ENCODE data around the gene PRPF39. TPM values are rescaled to one million over a fixed set of nuclear protein-coding genes. Genes with fewer than 3 reads are reported as not detected.

Gene PRPF39
- polyA plus RNA-seq, 1 of the 3 experiments (the other 2 are of a cell fraction), result 14.6 TPM

- no peaks in the 10 kb centered on the region for H3K9me2 ChIP-seq
- H3K9ac ChIP-seq, result no peak overlapping the region
- 87% methylated on average over 3 of the region's 3 CpGs for WGBS (ENCODE audit: low lambda C conversion rate)
- no peaks in the 10 kb centered on the region for H3K79me2 ChIP-seq (ENCODE audit: insufficient read depth)
- no peak overlapping the region for H3K4me3 ChIP-seq (ENCODE audit: low read depth in 2 of 2, low read length in 1 of 2)
- H3K9me3 ChIP-seq, result no peaks in the 10 kb centered on the region
- no peaks in the 10 kb centered on the region for H3F3A ChIP-seq (replicated peaks; ENCODE audit: insufficient read depth)
- no peak overlapping the region for H3K27ac ChIP-seq (ENCODE audit: low read depth in 2 of 2, low read length in 1 of 2)
- no peak overlapping the region for H3K4me2 ChIP-seq
- H3K27me3 ChIP-seq (ENCODE audit: insufficient read depth), result no peaks in the 10 kb centered on the region
- TF ChIP-seq CTCF (IDR thresholded peaks at IDR 0.05) (no peak), FOSL2 (IDR thresholded peaks at IDR 0.05; ENCODE audit: borderline replicate concordance, low read depth) (no peak), TEAD4 (IDR thresholded peaks at IDR 0.05; ENCODE audit: borderline replicate concordance, insufficient read depth) (no peak), RFX5 (IDR thresholded peaks at IDR 0.05; ENCODE audit: low read length) (no peak), ELF1 (IDR thresholded peaks at IDR 0.05) (no peak), REST (IDR thresholded peaks at IDR 0.05; ENCODE audit: low read depth, low read length) (no peak)
- POLR2A ChIA-PET, result no interaction called here
- H3K36me3 ChIP-seq (replicated peaks in 1 of 2; ENCODE audit: control insufficient read depth in 1 of 2, insufficient read depth in 2 of 2, low read length in 1 of 2), result no peaks in the 10 kb centered on the region
- H4K20me1 ChIP-seq (ENCODE audit: insufficient read depth), result no peaks in the 10 kb centered on the region
- CTCF ChIA-PET, result no interaction called here
- no peaks in the 10 kb centered on the region for H3K4me1 ChIP-seq (ENCODE audit: control insufficient read depth in 1 of 2, insufficient read depth in 2 of 2, low read depth in 1 of 2, low read length in 1 of 2)
- no peak overlapping the region for H2AFZ ChIP-seq (ENCODE audit: low read depth)
- DNase-seq, result no peak
Measured at GRCh38 chr14:45149602-45150001, 65.7 kb downstream of the PRPF39 start.

- H3F3A ChIP-seq (replicated peaks; ENCODE audit: insufficient read depth), result no peaks in the 10 kb centered on the region
- WGBS (ENCODE audit: low lambda C conversion rate), result 95% methylated on average over 4 of the region's 4 CpGs
- no peak for TF ChIP-seq FOSL2 (IDR thresholded peaks at IDR 0.05; ENCODE audit: borderline replicate concordance, low read depth)
- no peak for TF ChIP-seq MXI1 (IDR thresholded peaks at IDR 0.05; ENCODE audit: low read depth, low read length)
- TF ChIP-seq RAD21 (IDR thresholded peaks at IDR 0.05; ENCODE audit: low read length), result no peak
- no peak for TF ChIP-seq SIN3A (IDR thresholded peaks at IDR 0.05; ENCODE audit: borderline replicate concordance, low read depth, low read length)
- no peak for TF ChIP-seq TEAD4 (IDR thresholded peaks at IDR 0.05; ENCODE audit: borderline replicate concordance, insufficient read depth)
- no peak for TF ChIP-seq RCOR1 (IDR thresholded peaks at IDR 0.05; ENCODE audit: low read length)
- no peak for TF ChIP-seq EZH2phosphoT487 (IDR thresholded peaks at IDR 0.05; ENCODE audit: borderline replicate concordance, low read depth)
- no peak for TF ChIP-seq JUND (IDR thresholded peaks at IDR 0.05)
- TF ChIP-seq SMC3 (IDR thresholded peaks at IDR 0.05; ENCODE audit: low read depth, low read length), result no peak
- no peak for TF ChIP-seq USF2 (IDR thresholded peaks at IDR 0.05; ENCODE audit: borderline replicate concordance, low read depth, low read length)
- no peak for TF ChIP-seq PBX3 (IDR thresholded peaks at IDR 0.05)
- TF ChIP-seq REST (IDR thresholded peaks at IDR 0.05; ENCODE audit: low read depth, low read length), result no peak
- ChIA-PET CTCF (no interaction called here), POLR2A (no interaction called here)
- H3K9me3 ChIP-seq, result no peaks in the 10 kb centered on the region
- H3K4me3 ChIP-seq (ENCODE audit: low read depth in 2 of 2, low read length in 1 of 2), result no peak overlapping the region
- H3K4me1 ChIP-seq (ENCODE audit: control insufficient read depth in 1 of 2, insufficient read depth in 2 of 2, low read depth in 1 of 2, low read length in 1 of 2), result no peaks in the 10 kb centered on the region
- H3K36me3 ChIP-seq (replicated peaks in 1 of 2; ENCODE audit: control insufficient read depth in 1 of 2, insufficient read depth in 2 of 2, low read length in 1 of 2), result no peaks in the 10 kb centered on the region
- H3K9me2 ChIP-seq, result no peaks in the 10 kb centered on the region
- no peak overlapping the region for H2AFZ ChIP-seq (ENCODE audit: low read depth)
- H3K79me2 ChIP-seq (ENCODE audit: insufficient read depth), result no peaks in the 10 kb centered on the region
- no peaks in the 10 kb centered on the region for H3K27me3 ChIP-seq (ENCODE audit: insufficient read depth)
- no peak overlapping the region for H3K4me2 ChIP-seq
- H3K9ac ChIP-seq, result no peak overlapping the region
- H3K27ac ChIP-seq (ENCODE audit: low read depth in 2 of 2, low read length in 1 of 2), result no peak overlapping the region
- H4K20me1 ChIP-seq (ENCODE audit: insufficient read depth), result no peaks in the 10 kb centered on the region
- no peak for DNase-seq
Measured at GRCh38 chr14:45150386-45150890, 66.5 kb downstream of the PRPF39 start.
